Measurements from ENCODE around the gene TUBA3D.

TUBA3D gene

DNA sequence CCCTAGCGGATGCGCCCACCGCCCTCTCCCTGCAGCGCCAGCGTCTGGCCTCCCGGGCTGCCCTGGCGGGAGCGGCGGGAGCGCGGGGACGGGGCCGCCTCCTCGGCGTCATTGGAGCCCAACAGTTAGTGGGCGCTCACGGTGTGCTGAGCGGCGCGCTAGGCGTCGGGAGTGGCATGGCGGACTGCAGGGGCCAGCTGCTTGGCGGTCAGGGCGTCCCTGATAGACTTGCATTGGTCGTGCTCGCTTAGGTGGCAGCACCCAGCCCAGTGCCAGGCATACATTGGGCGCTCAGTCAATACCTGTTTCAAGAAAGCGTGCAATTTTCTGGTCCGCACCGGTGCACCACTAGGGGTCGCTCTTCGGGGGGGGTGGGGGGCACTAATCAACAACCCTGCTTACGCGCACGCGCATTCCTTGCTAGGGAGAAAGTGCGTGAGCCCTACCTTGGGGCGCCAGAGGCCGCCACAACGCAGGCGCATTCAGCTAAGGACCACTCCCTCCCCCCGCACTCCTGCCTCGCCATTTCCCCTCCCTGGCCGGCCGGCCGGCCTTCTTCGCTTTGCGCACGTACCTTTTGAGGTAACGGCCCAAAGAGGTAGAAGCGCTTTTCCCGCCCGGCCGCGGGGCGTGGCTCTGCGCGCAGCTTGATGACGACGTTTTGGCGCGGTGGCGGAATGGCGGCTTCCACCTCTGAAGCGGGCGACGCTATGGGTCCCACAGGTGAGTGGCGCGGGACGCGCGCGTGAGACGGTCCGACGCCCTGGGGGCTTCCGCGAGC is 16.7 kb downstream of the TUBA3D start (continued):
- TF ChIP-seq, protein P1, sequence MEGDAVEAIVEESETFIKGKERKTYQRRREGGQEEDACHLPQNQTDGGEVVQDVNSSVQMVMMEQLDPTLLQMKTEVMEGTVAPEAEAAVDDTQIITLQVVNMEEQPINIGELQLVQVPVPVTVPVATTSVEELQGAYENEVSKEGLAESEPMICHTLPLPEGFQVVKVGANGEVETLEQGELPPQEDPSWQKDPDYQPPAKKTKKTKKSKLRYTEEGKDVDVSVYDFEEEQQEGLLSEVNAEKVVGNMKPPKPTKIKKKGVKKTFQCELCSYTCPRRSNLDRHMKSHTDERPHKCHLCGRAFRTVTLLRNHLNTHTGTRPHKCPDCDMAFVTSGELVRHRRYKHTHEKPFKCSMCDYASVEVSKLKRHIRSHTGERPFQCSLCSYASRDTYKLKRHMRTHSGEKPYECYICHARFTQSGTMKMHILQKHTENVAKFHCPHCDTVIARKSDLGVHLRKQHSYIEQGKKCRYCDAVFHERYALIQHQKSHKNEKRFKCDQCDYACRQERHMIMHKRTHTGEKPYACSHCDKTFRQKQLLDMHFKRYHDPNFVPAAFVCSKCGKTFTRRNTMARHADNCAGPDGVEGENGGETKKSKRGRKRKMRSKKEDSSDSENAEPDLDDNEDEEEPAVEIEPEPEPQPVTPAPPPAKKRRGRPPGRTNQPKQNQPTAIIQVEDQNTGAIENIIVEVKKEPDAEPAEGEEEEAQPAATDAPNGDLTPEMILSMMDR (tag by site-specific recombination; IDR thresholded peaks at IDR 0.05), result peak; percentile 99
- TF ChIP-seq ZNF324 (tag by site-specific recombination; IDR thresholded peaks at IDR 0.05) (no peak), OVOL3 (tag by site-specific recombination; IDR thresholded peaks at IDR 0.05) (0 out of 2 replicates have a peak, but pooled peaks have one; percentile 55), YY2 (tag by site-specific recombination; IDR thresholded peaks at IDR 0.05) (peak; percentile 75), KLF10 (tag by site-specific recombination; IDR thresholded peaks at IDR 0.05) (no peak), WT1 (tag by site-specific recombination; IDR thresholded peaks at IDR 0.05) (peak; percentile 37; the same call in 1 of the 2 replicates), ZNF621 (tag by site-specific recombination; IDR thresholded peaks at IDR 0.05) (no peak), ZNF660 (tag by site-specific recombination; IDR thresholded peaks at IDR 0.05) (0 out of 2 replicates have a peak, but pooled peaks have one; percentile 12), ZNF341 (tag by site-specific recombination; IDR thresholded peaks at IDR 0.05; ENCODE audit: low read depth) (peak; percentile 75), ZNF335 (tag by site-specific recombination; conservative IDR thresholded peaks at IDR 0.05) (peak; percentile 56), SCRT2 (tag by site-specific recombination; IDR thresholded peaks at IDR 0.05) (peak; percentile 90), ZFP37 (tag by site-specific recombination; IDR thresholded peaks at IDR 0.05) (peak; percentile 15; the same call in 1 of the 2 replicates), ZNF121 (tag by site-specific recombination; IDR thresholded peaks at IDR 0.05) (0 out of 2 replicates have a peak, but pooled peaks have one; percentile 32), ZNF433 (tag by site-specific recombination; IDR thresholded peaks at IDR 0.05; ENCODE audit: low read depth) (no peak), ZNF792 (tag by site-specific recombination; IDR thresholded peaks at IDR 0.05) (peak; percentile 89), KLF9 (tag by site-specific recombination; IDR thresholded peaks at IDR 0.05; ENCODE audit: low read depth) (peak; percentile 85), ZNF366 (tag by site-specific recombination; conservative IDR thresholded peaks at IDR 0.05) (0 out of 2 replicates have a peak, but pooled peaks have one; percentile 21), KLF7 (tag by site-specific recombination; IDR thresholded peaks at IDR 0.05; ENCODE audit: borderline replicate concordance) (peak; percentile 95), KLF1 (tag by site-specific recombination; IDR thresholded peaks at IDR 0.05) (peak; percentile 74), ZNF501 (tag by site-specific recombination; IDR thresholded peaks at IDR 0.05) (peak; percentile 74; the same call in 1 of the 2 replicates), KLF8 (tag by site-specific recombination; IDR thresholded peaks at IDR 0.05) (peak; percentile 95), ZNF350 (tag by site-specific recombination; IDR thresholded peaks at IDR 0.05) (no peak), MEIS1 (CRISPR knock-in tag; IDR thresholded peaks at IDR 0.05; ENCODE audit: borderline replicate concordance) (no peak), ZBTB7A (tag by site-specific recombination; IDR thresholded peaks at IDR 0.05; ENCODE audit: low read depth) (peak; percentile 72; the same call in 1 of the 2 replicates)
- TF ChIP-seq, protein P2, sequence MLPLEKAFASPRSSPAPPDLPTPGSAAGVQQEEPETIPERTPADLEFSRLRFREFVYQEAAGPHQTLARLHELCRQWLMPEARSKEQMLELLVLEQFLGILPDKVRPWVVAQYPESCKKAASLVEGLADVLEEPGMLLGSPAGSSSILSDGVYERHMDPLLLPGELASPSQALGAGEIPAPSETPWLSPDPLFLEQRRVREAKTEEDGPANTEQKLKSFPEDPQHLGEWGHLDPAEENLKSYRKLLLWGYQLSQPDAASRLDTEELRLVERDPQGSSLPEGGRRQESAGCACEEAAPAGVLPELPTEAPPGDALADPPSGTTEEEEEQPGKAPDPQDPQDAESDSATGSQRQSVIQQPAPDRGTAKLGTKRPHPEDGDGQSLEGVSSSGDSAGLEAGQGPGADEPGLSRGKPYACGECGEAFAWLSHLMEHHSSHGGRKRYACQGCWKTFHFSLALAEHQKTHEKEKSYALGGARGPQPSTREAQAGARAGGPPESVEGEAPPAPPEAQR (tag by site-specific recombination; IDR thresholded peaks at IDR 0.05), result no peak
- TF ChIP-seq, protein P3, sequence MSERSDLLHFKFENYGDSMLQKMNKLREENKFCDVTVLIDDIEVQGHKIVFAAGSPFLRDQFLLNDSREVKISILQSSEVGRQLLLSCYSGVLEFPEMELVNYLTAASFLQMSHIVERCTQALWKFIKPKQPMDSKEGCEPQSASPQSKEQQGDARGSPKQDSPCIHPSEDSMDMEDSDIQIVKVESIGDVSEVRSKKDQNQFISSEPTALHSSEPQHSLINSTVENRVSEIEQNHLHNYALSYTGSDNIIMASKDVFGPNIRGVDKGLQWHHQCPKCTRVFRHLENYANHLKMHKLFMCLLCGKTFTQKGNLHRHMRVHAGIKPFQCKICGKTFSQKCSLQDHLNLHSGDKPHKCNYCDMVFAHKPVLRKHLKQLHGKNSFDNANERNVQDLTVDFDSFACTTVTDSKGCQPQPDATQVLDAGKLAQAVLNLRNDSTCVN (tag by site-specific recombination; optimal IDR thresholded peaks at IDR 0.05), result peak; percentile 79
- TF ChIP-seq, protein P4, sequence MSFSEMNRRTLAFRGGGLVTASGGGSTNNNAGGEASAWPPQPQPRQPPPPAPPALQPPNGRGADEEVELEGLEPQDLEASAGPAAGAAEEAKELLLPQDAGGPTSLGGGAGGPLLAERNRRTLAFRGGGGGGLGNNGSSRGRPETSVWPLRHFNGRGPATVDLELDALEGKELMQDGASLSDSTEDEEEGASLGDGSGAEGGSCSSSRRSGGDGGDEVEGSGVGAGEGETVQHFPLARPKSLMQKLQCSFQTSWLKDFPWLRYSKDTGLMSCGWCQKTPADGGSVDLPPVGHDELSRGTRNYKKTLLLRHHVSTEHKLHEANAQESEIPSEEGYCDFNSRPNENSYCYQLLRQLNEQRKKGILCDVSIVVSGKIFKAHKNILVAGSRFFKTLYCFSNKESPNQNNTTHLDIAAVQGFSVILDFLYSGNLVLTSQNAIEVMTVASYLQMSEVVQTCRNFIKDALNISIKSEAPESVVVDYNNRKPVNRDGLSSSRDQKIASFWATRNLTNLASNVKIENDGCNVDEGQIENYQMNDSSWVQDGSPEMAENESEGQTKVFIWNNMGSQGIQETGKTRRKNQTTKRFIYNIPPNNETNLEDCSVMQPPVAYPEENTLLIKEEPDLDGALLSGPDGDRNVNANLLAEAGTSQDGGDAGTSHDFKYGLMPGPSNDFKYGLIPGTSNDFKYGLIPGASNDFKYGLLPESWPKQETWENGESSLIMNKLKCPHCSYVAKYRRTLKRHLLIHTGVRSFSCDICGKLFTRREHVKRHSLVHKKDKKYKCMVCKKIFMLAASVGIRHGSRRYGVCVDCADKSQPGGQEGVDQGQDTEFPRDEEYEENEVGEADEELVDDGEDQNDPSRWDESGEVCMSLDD (tag by site-specific recombination; IDR thresholded peaks at IDR 0.05), result peak; percentile 93
- TF ChIP-seq, protein P5, sequence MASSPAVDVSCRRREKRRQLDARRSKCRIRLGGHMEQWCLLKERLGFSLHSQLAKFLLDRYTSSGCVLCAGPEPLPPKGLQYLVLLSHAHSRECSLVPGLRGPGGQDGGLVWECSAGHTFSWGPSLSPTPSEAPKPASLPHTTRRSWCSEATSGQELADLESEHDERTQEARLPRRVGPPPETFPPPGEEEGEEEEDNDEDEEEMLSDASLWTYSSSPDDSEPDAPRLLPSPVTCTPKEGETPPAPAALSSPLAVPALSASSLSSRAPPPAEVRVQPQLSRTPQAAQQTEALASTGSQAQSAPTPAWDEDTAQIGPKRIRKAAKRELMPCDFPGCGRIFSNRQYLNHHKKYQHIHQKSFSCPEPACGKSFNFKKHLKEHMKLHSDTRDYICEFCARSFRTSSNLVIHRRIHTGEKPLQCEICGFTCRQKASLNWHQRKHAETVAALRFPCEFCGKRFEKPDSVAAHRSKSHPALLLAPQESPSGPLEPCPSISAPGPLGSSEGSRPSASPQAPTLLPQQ (tag by site-specific recombination; IDR thresholded peaks at IDR 0.05), result peak; percentile 83
- TF ChIP-seq, protein P6, sequence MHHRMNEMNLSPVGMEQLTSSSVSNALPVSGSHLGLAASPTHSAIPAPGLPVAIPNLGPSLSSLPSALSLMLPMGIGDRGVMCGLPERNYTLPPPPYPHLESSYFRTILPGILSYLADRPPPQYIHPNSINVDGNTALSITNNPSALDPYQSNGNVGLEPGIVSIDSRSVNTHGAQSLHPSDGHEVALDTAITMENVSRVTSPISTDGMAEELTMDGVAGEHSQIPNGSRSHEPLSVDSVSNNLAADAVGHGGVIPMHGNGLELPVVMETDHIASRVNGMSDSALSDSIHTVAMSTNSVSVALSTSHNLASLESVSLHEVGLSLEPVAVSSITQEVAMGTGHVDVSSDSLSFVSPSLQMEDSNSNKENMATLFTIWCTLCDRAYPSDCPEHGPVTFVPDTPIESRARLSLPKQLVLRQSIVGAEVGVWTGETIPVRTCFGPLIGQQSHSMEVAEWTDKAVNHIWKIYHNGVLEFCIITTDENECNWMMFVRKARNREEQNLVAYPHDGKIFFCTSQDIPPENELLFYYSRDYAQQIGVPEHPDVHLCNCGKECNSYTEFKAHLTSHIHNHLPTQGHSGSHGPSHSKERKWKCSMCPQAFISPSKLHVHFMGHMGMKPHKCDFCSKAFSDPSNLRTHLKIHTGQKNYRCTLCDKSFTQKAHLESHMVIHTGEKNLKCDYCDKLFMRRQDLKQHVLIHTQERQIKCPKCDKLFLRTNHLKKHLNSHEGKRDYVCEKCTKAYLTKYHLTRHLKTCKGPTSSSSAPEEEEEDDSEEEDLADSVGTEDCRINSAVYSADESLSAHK (tag by site-specific recombination; IDR thresholded peaks at IDR 0.05), result peak; percentile 31; the same call in 1 of the 2 replicates
